HepG2 (cell line): Measurements from ENCODE around the gene LSM12. TPM values are rescaled to one million over a fixed set of nuclear protein-coding genes. Genes with fewer than 3 reads are reported as not detected.

Experiments used
- AKAP8 ChIP-seq: sonication (generic); formaldehyde crosslinking; IDR thresholded peaks from 2 replicates; pipeline ENCODE4 v1.5.1; 2020; ENCODE audit warnings: mild to moderate bottlenecking, missing genetic modification reagents
- ATF1 ChIP-seq: IDR thresholded peaks from 2 replicates; pipeline ENCODE4 v1.6.1; 2016; ENCODE audit warnings: mild to moderate bottlenecking, control low read depth
- ATF4 ChIP-seq, 2 experiments: fragments of 450-650 bp in 1 of 2; sonication (generic) in 1 of 2; formaldehyde crosslinking; IDR thresholded peaks; 2 replicates each; pipeline versions ENCODE4 v1.5.0 to v1.8.0; 2020 to 2022; ENCODE audit warnings: mild to moderate bottlenecking in 1 of 2, missing genetic modification reagents in 1 of 2
- HMG20A ChIP-seq: IDR thresholded peaks from 2 replicates; pipeline ENCODE4 v1.6.1; 2016; ENCODE audit warnings: borderline replicate concordance
- HNF1A ChIP-seq, 2 experiments: sonication (generic) in 1 of 2; formaldehyde crosslinking in 1 of 2; IDR thresholded peaks; 2 replicates each; pipeline versions ENCODE4 v1.4.0 to v1.6.1; 2016 to 2020; ENCODE audit warnings: borderline replicate concordance in 1 of 2, low read depth in 1 of 2, mild to moderate bottlenecking in 1 of 2, missing genetic modification reagents in 1 of 2
- MAF1 ChIP-seq: sonication (generic); formaldehyde crosslinking; IDR thresholded peaks from 2 replicates; pipeline ENCODE4 v1.5.0; 2020; ENCODE audit warnings: missing genetic modification reagents, borderline replicate concordance
- MAZ ChIP-seq, 2 experiments: sonication (generic) in 1 of 2; formaldehyde crosslinking in 1 of 2; IDR thresholded peaks; 2 replicates each; pipeline versions ENCODE4 v1.5.0 to v1.6.1; 2012 to 2020; ENCODE audit warnings: low read depth in 2 of 2, mild to moderate bottlenecking in 2 of 2, borderline replicate concordance in 1 of 2, improper control_type of control experiment in 1 of 2, low read length in 1 of 2, missing genetic modification reagents in 1 of 2, moderate library complexity in 1 of 2
- MED1 ChIP-seq: sonication (generic); formaldehyde crosslinking; IDR thresholded peaks from 2 replicates; pipeline ENCODE4 v1.4.0; 2020; ENCODE audit warnings: missing genetic modification reagents
- RARA ChIP-seq: IDR thresholded peaks from 2 replicates; pipeline ENCODE4 v1.6.1; 2016; ENCODE audit warnings: missing genetic modification reagents, missing compliant biosample characterization
- SRSF9 ChIP-seq: fragments of 200-400 bp; formaldehyde crosslinking; IDR thresholded peaks from 2 replicates; pipeline ENCODE4 v1.6.1; 2018; ENCODE audit warnings: borderline replicate concordance, mild to moderate bottlenecking, low read depth, low read length; ENCODE audit not compliant: insufficient read depth, poor library complexity, severe bottlenecking
- TBX2 ChIP-seq: sonication (generic); formaldehyde crosslinking; IDR thresholded peaks from 2 replicates; pipeline ENCODE4 v1.5.0; 2020; ENCODE audit warnings: missing genetic modification reagents, mild to moderate bottlenecking, borderline replicate concordance
- TERF1 ChIP-seq: sonication (generic); formaldehyde crosslinking; IDR thresholded peaks from 2 replicates; pipeline ENCODE4 v1.8.0; 2022; ENCODE audit warnings: mild to moderate bottlenecking, missing genetic modification reagents, moderate library complexity
- XBP1 ChIP-seq: sonication (generic); formaldehyde crosslinking; IDR thresholded peaks from 2 replicates; pipeline ENCODE4 v1.5.0; 2020; ENCODE audit warnings: missing genetic modification reagents
- ZNF124 ChIP-seq: sonication (generic); formaldehyde crosslinking; IDR thresholded peaks from 2 replicates; pipeline ENCODE4 v1.4.0; 2020; ENCODE audit warnings: missing genetic modification reagents
- ZNF234 ChIP-seq: sonication (generic); formaldehyde crosslinking; conservative IDR thresholded peaks from 2 replicates; pipeline ENCODE4 v1.5.1; 2020; ENCODE audit warnings: mild to moderate bottlenecking, missing genetic modification reagents
- ZNF251 ChIP-seq: sonication (generic); formaldehyde crosslinking; IDR thresholded peaks from 2 replicates; pipeline ENCODE4 v1.9.0; 2021; ENCODE audit warnings: mild to moderate bottlenecking, missing genetic modification reagents
- polyA plus RNA-seq, 8 experiments: library from polyadenylated mRNA; depleted of rRNA in 3 of 8; stranded (reverse) in 7 of 8; unstranded in 1 of 8; fragments of >200 nt; fragmentation: Illumina TruSeq in 4 of 8; extraction: Trizol in 4 of 8; gene quantifications; 2 replicates each; pipeline versions ENCODE4 v1.2.1 to v1.2.3, GENCODE V29; 2011 to 2016; ENCODE audit warnings: low read depth in 4 of 8, missing spikeins in 1 of 8, mixed read lengths in 1 of 8; ENCODE audit not compliant: insufficient read depth in 1 of 8
- total RNA-seq, 5 experiments: library from RNA; depleted of rRNA; stranded (reverse); fragments of >200 nt; fragmentation: Illumina TruSeq; extraction: Trizol; gene quantifications; 2 replicates each; pipeline ENCODE4 v1.2.3, GENCODE V29; 2016; ENCODE audit warnings: low read depth in 1 of 5
- TF ChIP-seq, protein P1 (sequence below): sonication (generic); formaldehyde crosslinking; IDR thresholded peaks from 2 replicates; pipeline ENCODE4 v1.8.1; 2022; ENCODE audit warnings: low read depth, mild to moderate bottlenecking, missing genetic modification reagents

LSM12 gene
- total and polyA plus RNA-seq, 2 of the 13 experiments (the other 11 are each of a cell fraction or from before 2014, with no cell fraction given): 52.8 to 55.7 TPM

- peak; percentile 74; the same call in 1 of the 2 replicates for TF ChIP-seq HMG20A
- no peak for TF ChIP-seq TERF1 (CRISPR knock-in tag)
- no peak for TF ChIP-seq ZNF251 (CRISPR knock-in tag)
- TF ChIP-seq ZNF234: no peak
- TF ChIP-seq ATF4 (CRISPR knock-in tag; IDR thresholded peaks at IDR 0.05): peak in 1 of 2 experiments; percentile 49; a peak in 1 of 4 replicates
- TF ChIP-seq MAZ (IDR thresholded peaks at IDR 0.05; ENCODE audit: borderline replicate concordance, low read depth, low read length): peak; percentile 66; the same call in 1 of the 2 replicates
- TF ChIP-seq MAZ (CRISPR knock-in tag; IDR thresholded peaks at IDR 0.05; ENCODE audit: low read depth): peak; percentile 53
- TF ChIP-seq ATF1 (CRISPR knock-in tag): no peak
- peak; percentile 84 for TF ChIP-seq RARA (CRISPR knock-in tag)
- no peak for TF ChIP-seq MAF1 (CRISPR knock-in tag)
- peak; percentile 73 for TF ChIP-seq AKAP8 (CRISPR knock-in tag)
- peak; percentile 89 for TF ChIP-seq MED1 (CRISPR knock-in tag)
- TF ChIP-seq ZNF124 (CRISPR knock-in tag): no peak; the same call in 1 of the 2 replicates
- TF ChIP-seq, protein P1, sequence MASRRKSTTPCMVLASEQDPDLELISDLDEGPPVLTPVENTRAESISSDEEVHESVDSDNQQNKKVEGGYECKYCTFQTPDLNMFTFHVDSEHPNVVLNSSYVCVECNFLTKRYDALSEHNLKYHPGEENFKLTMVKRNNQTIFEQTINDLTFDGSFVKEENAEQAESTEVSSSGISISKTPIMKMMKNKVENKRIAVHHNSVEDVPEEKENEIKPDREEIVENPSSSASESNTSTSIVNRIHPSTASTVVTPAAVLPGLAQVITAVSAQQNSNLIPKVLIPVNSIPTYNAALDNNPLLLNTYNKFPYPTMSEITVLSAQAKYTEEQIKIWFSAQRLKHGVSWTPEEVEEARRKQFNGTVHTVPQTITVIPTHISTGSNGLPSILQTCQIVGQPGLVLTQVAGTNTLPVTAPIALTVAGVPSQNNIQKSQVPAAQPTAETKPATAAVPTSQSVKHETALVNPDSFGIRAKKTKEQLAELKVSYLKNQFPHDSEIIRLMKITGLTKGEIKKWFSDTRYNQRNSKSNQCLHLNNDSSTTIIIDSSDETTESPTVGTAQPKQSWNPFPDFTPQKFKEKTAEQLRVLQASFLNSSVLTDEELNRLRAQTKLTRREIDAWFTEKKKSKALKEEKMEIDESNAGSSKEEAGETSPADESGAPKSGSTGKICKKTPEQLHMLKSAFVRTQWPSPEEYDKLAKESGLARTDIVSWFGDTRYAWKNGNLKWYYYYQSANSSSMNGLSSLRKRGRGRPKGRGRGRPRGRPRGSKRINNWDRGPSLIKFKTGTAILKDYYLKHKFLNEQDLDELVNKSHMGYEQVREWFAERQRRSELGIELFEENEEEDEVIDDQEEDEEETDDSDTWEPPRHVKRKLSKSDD (CRISPR knock-in tag): 0 out of 2 replicates have a peak, but pooled peaks have one; percentile 59
- no peak for TF ChIP-seq XBP1 (CRISPR knock-in tag)
- TF ChIP-seq SRSF9: no peak
- peak; percentile 64; the same call in 1 of the 2 replicates for TF ChIP-seq TBX2
- TF ChIP-seq HNF1A (IDR thresholded peaks at IDR 0.05; ENCODE audit: low read depth): peak; percentile 35; the same call in 1 of the 2 replicates
- TF ChIP-seq HNF1A (CRISPR knock-in tag; IDR thresholded peaks at IDR 0.05; ENCODE audit: borderline replicate concordance): peak; percentile 86; the same call in 1 of the 2 replicates
Measured at GRCh38 chr17:44108440-44109311, 42.2 kb upstream of the LSM12 start (continued).
